Neural crest cell (in vitro differentiated cells): Measurements from ENCODE around the gene CAB39. TPM values are rescaled to one million over a fixed set of nuclear protein-coding genes. Genes with fewer than 3 reads are reported as not detected.

ENCODE experiments used
- DNase-seq: peaks from one replicate; pipeline ENCODE4 v3.0.0; 2021; ENCODE audit warnings: low read depth, mixed read lengths, low spot score
- H3K27ac Mint-ChIP-seq: one replicate; pipeline ENCODE4 v1.8.0; 2021; ENCODE audit warnings: mild to moderate bottlenecking, mixed read lengths; ENCODE audit not compliant: unreplicated experiment
- H3K27me3 Mint-ChIP-seq: 2 replicates; pipeline ENCODE4 v1.8.0; 2021; ENCODE audit warnings: low read depth, mild to moderate bottlenecking, mixed read lengths
- H3K36me3 Mint-ChIP-seq: 2 replicates; pipeline ENCODE4 v1.8.0; 2021; ENCODE audit warnings: low read depth, mild to moderate bottlenecking, mixed read lengths
- H3K4me1 Mint-ChIP-seq: 2 replicates; pipeline ENCODE4 v1.8.0; 2021; ENCODE audit warnings: mixed read lengths
- H3K4me3 Mint-ChIP-seq: one replicate; pipeline ENCODE4 v1.8.0; 2021; ENCODE audit warnings: mild to moderate bottlenecking, mixed read lengths
- H3K9me3 Mint-ChIP-seq: 2 replicates; pipeline ENCODE4 v1.8.0; 2021; ENCODE audit warnings: mixed read lengths
- CTCF ChIP-seq: fragments of 200-600 bp; sonication (generic); conservative IDR thresholded peaks from 2 replicates; pipeline ENCODE4 v1.5.0; 2021; ENCODE audit warnings: antibody characterized with exemption, mild to moderate bottlenecking
- total RNA-seq: library from RNA; stranded (reverse); gene quantifications from 2 replicates; pipeline ENCODE4 v1.2.1, GENCODE V29; 2021

The CAB39 gene
- total RNA-seq, 1 donor from 2014 or later = 40.6 TPM

- TF ChIP-seq CTCF = no peak
- no peak for DNase-seq
- Mint-ChIP-seq H3K9me3 (no peaks in the 10 kb centered on the region), H3K4me3 (peak overlapping the region; percentile 82), H3K27me3 (no peaks in the 10 kb centered on the region), H3K27ac (peak overlapping the region; percentile 83), H3K4me1 (peaks cover 52% of the 10 kb centered on the region), H3K36me3 (no peaks in the 10 kb centered on the region)
Observed at GRCh38 chr2:230868947-230869913, 156.6 kb downstream of the CAB39 start.

- DNase-seq = no peak
- TF ChIP-seq CTCF = no peak
- Mint-ChIP-seq H3K27me3 (no peaks in the 10 kb centered on the region), H3K9me3 (no peaks in the 10 kb centered on the region), H3K27ac (peak overlapping the region; percentile 83), H3K4me1 (peaks cover 48% of the 10 kb centered on the region), H3K4me3 (peak overlapping the region; percentile 76), H3K36me3 (no peaks in the 10 kb centered on the region)
Observed at GRCh38 chr2:230869914-230870543, 157.4 kb downstream of the CAB39 start.

Other genes with a start within 250 kb of the CAB39 start
- 106 TPM in 2 replicates for gene ITM2C, start 152.1 kb downstream of the CAB39 start, total RNA-seq
- gene GPR55, start 212.4 kb downstream of the CAB39 start, total RNA-seq = not detected in 2 replicates